ENCODE measurements around the gene THOC6. TPM values are rescaled to one million over a fixed set of nuclear protein-coding genes. Genes with fewer than 3 reads are reported as not detected.
A peak's percentile ranks its signal among the peaks of the same experiment; 100 is the strongest.
"Not testable (repeated sequence)": the region's sequence is repeated elsewhere in the genome, so short reads cannot be mapped to it uniquely, and the experiment has no call there.

Gene THOC6
- total RNA-seq, 2 donors from 2014 or later = 35.3 to 65.2 TPM

DNA sequence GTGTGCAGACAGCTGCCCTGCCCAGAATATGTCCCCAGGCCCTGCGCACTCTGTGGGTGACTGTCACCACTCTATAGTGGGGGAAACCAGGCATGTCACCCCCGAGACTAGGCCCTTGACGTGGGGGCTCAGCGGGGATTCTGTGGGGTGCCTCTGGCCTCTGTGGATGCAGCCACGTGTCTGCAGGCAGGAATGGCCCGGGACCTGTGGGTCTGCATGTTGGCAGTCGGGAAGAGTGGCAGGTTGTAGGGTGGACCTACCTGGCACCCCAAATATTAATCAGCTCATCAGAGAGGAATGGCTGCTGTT, 42.6 kb downstream of the THOC6 start:
- Mint-ChIP-seq H3K27ac (peak overlapping the region; percentile 99 to 100), H3K9me3 (peaks cover 0 to 4% of the 10 kb centered on the region in 2 donors), H3K36me3 (peaks cover 50 to 64% of the 10 kb centered on the region in 2 donors)
- no peak for DNase-seq (ENCODE audit: low spot score in 2 of 2)
- ATAC-seq = peak in 1 of 2 donors; percentile 1

DNA sequence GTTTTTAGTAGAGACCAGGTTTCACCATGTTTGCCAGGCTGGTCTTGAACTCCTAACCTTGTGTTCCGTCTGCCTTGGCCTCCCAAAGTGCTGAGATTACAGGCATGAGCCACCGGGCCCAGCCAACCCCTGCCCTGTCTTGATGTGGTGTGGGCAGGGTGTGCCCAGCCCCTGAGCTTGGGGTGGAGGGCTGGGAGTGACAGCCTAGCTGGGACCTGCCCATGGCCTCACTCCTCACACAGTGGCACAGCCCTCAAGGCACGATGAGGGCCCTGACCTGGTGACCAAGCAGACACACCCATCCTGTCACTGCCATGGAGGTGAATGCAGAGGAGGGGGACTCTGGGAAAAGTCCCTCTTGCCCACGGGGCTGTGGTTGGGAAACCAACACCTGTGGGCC, 44.7 kb downstream of the THOC6 start:
- Mint-ChIP-seq H3K36me3 (peaks cover 50 to 56% of the 10 kb centered on the region in 2 donors), H3K9me3 (no peaks in the 10 kb centered on the region), H3K27ac (peak overlapping the region; percentile 98 to 99)
- no peak for ATAC-seq
- DNase-seq (ENCODE audit: low spot score in 2 of 2) = no peak

DNA sequence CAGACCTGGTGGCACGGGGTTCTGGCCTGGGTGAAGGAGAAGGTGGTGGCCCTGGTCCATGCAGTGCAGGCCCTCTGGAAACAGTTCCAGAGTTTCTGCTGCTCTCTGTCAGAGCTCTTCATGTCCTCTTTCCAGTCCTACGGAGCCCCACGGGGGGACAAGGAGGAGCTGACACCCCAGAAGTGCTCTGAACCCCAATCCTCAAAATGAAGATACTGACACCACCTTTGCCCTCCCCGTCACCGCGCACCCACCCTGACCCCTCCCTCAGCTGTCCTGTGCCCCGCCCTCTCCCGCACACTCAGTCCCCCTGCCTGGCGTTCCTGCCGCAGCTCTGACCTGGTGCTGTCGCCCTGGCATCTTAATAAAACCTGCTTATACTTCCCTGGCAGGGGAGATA, 45.3 kb downstream of the THOC6 start:
- peaks cover 50 to 52% of the 10 kb centered on the region in 2 donors for H3K36me3 Mint-ChIP-seq
- ATAC-seq; DNase-seq (ENCODE audit: low spot score in 2 of 2); H3K9me3 Mint-ChIP-seq: not testable (repeated sequence)
- H3K27ac Mint-ChIP-seq = peak overlapping the region; percentile 74 to 99

DNA sequence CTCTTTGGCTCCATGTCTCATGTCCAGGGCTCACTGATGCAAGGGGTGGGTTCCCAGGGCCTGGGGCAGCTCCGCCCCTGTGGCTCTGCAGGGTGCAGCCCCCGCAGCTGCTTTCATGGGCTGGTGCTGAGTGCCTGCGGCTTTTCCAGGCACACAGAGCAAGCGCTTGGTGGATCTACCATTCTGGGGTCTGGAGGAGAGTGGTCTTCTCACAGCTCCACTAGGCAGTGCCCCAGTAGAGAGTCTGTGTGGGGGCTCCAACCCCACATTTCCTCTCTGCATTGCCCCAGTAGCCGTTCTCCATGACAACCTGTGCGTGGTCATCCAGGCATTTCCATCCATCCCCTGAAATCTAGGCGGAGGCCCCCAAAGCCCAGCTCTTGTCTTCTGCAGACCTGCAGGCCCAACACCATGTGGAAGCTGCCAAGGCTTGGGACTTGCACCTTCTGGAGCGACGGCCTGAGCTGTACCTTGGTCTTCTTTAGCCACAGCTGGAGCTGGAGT, 46.8 kb downstream of the THOC6 start:
- Mint-ChIP-seq H3K27ac (peak overlapping the region; percentile 32 to 99), H3K36me3 (peaks cover 45 to 54% of the 10 kb centered on the region in 2 donors), H3K9me3 (peaks cover 0 to 5% of the 10 kb centered on the region in 2 donors)
- no peak for ATAC-seq
- no peak for DNase-seq (ENCODE audit: low spot score in 2 of 2)

DNA sequence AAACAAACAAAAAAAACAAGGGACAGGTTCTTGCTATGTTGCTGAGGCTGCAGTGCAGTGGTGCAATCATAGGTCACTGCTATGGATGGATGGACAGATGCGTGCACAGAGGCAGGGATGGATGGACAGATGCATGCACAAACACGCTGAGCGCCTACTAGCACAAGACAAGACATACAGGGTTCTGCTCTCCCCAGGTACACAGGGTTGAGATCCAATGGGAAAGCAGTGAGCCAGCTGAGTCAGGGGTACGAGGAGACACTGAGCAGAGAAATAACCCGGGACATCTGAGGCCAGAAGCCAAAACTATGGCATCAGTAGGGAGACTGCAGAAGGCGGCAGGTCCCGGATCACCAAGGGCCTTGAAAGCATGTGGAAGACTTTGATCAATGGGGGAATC, 47.8 kb downstream of the THOC6 start:
- Mint-ChIP-seq H3K9me3 (peaks cover 0 to 5% of the 10 kb centered on the region in 2 donors), H3K36me3 (peaks cover 35 to 47% of the 10 kb centered on the region in 2 donors), H3K27ac (peak overlapping the region; percentile 83 to 99)
- DNase-seq (ENCODE audit: low spot score in 2 of 2) (no peak), ATAC-seq (no peak)

DNA sequence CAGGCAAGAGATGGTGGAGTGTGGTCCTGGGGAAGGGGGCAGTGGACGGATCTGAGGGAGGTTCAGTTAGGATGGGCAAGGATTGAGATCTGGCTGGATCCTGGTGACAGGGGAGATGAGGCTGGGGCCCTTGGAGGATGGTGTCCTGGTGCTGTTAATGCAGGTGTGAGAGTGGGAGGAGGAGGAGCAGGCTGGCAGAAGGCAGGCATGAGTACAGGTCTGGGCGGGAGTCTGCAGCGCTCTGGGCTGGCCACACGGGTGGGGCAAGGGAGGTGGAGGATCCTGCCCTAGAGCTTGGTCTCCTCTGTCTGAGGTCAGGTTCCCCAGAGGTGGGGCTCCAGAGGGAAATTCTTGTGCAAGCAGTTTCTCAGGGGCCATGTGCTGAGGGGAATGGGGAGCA, 48.3 kb downstream of the THOC6 start:
- peak overlapping the region; percentile 83 to 99 for H3K27ac Mint-ChIP-seq
- peaks cover 30 to 47% of the 10 kb centered on the region in 2 donors for H3K36me3 Mint-ChIP-seq
- peak in 1 of 2 donors; percentile 2 for ATAC-seq
- not testable (repeated sequence) for H3K9me3 Mint-ChIP-seq; DNase-seq (ENCODE audit: low spot score in 2 of 2)

DNA sequence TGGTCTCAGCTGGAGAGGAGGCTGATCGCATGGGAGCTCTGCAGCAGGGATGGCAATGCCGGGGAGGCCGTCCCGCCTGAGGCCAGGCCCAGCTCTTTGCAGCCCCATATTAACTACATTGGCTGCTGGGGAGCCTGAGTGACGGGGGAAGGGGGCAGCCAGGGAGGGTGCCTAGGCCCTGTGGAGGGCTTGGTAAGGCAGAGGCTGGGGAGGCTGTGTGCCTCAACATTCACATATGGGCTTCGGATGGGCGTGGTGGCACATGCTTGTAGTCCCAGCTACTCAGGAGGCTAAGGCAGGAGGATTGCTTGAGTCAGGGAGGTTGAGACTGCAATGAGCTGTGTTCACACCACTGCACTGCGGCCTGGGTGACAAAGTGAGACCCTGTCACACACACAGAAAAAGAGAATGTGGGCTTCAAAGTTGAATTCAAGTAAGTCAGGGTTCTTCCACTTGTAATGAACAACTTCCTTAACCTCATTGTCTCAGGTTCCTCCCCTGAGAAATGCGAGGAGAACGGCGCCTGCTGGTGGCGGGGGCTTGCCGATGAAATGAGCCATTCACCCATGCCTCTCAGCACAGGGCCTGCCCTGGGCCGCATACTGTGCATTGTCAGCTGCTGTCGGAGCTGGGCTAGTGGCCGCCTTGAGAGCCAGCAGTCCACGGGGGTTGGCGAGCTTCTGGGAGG, 48.9 kb downstream of the THOC6 start:
- H3K27ac Mint-ChIP-seq = peak overlapping the region; percentile 99
- ATAC-seq (peak; percentile 43 to 50), DNase-seq (ENCODE audit: low spot score in 2 of 2) (peak in 1 of 2 donors; percentile 62)
- H3K9me3 Mint-ChIP-seq = not testable (repeated sequence)
- peaks cover 27 to 47% of the 10 kb centered on the region in 2 donors for H3K36me3 Mint-ChIP-seq

DNA sequence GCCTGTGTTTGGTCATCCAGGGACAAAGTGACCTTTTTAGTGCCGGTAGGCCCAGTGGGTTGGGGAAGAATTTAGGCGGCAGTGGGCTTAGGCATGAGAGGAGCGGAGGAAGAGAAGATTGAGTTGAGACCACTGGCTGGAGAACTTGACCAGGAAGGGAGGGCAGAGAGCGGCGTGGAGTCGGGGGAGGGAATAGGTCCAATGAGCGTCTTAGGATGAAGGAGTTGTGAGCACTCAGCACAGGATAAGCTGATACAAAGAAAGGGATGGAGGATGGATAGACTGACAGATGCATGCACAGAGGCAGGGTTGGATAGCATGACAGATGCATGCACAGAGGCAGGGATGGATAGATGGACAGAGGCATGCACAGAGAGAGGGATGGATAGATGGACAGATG, 49.6 kb downstream of the THOC6 start:
- peaks cover 26 to 47% of the 10 kb centered on the region in 2 donors for H3K36me3 Mint-ChIP-seq
- peak overlapping the region; percentile 99 for H3K27ac Mint-ChIP-seq
- DNase-seq (ENCODE audit: low spot score in 2 of 2) = no peak
- no peak for ATAC-seq
- peaks cover 5 to 9% of the 10 kb centered on the region in 2 donors for H3K9me3 Mint-ChIP-seq

DNA sequence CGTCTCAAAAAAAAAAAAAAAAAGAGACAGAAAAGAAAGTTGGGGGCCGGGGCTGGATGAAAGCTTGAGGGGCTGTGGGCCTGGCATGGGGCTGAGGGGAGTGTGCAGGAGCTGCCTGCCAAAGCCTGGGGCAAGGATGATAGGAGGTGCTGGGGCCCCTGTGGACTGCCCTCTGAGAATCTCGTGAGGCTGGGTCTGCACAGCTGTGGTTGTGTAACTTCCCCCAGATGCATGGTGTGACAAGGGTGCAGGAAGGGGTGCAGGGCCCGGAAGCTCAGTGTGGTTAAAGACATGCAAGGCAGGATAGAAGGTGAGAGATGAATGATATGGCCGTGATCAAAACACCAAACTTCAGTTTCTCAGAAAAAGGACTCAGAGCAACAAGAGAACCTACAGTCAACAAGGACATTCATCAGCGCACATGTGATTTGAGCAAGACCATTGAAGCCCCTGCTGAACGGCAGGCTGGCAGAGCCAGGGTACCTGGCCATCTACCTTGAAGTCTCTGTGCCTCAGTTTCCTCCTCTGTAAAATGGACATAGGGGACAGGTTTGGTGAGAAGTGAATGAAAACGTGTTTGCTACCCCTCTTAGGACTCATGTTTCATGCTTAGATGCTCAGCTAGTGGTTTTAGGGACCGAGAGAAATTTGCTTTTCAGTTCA, 51.2 kb downstream of the THOC6 start:
- Mint-ChIP-seq H3K27ac (peak overlapping the region; percentile 99), H3K36me3 (peaks cover 16 to 47% of the 10 kb centered on the region in 2 donors), H3K9me3 (peaks cover 5 to 18% of the 10 kb centered on the region in 2 donors)
- peak; percentile 76 to 82 for ATAC-seq
- DNase-seq (ENCODE audit: low spot score in 2 of 2) = peak; percentile 82 to 88

DNA sequence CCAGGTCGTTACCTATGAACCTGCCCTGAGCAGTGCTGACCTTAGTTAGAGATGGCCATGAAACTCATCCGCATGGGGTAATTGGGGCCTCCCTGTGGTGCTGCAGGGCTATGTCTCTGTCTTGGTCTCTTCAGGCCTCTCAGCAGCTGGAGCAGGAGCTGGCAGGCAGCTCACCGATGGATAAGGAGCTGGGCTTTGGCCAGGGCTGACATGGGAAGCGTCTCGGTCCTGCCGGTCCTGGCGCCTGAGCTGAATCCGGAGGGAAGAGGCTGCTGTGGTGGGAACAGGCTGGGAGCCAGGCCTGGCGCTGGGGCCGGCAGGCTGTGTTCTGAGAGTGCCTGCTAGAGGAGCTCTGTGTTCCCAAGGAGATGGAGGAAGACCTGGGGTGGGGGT, 51.7 kb downstream of the THOC6 start:
- peaks cover 5 to 19% of the 10 kb centered on the region in 2 donors for H3K9me3 Mint-ChIP-seq
- H3K27ac Mint-ChIP-seq = peak overlapping the region; percentile 99
- peaks cover 13 to 48% of the 10 kb centered on the region in 2 donors for H3K36me3 Mint-ChIP-seq
- peak in 1 of 2 donors; percentile 4 for ATAC-seq
- no peak for DNase-seq (ENCODE audit: low spot score in 2 of 2)

DNA sequence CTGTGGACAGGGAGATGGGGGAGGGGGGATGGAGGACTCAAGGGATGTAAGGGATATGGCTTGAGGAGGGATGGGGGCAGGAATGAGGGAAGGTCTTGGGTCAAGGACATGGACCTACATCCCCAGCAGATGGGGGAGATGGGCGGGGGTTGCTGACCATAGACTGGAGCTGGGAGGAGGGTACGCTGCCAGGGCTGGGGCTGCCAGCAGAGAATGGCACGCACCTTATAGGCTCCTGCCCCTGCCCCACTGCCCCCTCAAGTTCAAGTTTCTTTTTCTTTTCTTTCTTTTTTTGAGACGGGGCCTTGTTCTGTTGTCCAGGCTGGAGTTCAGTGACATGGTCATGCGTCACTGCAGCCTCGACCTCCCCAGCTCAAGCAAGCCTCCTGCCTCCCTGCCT, 52.1 kb downstream of the THOC6 start:
- not testable (repeated sequence) for DNase-seq (ENCODE audit: low spot score in 2 of 2); ATAC-seq
- H3K9me3 Mint-ChIP-seq = peaks cover 5 to 22% of the 10 kb centered on the region in 2 donors
- peaks cover 17 to 53% of the 10 kb centered on the region in 2 donors for H3K36me3 Mint-ChIP-seq
- peak overlapping the region; percentile 99 for H3K27ac Mint-ChIP-seq

DNA sequence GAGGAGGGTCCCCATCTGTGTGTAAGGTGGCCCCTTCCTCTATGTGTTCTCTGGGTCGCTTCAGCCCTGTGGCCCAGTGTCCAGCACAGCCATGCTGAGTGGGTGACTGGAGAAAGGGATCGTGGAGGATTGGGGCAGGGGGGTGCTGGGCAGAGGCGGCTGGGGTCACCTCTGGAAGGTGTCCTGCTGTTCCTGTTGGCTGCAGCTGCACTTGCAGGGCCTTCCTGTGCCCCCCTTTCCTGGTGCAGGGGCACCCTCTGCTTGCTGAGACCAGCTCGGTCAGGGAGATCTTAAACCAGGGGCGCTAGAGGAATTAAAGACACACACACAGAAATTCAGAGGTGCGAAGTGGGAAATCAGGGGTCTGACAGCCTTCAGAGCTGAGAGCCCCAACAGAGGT, 52.7 kb downstream of the THOC6 start:
- ATAC-seq (no peak), DNase-seq (ENCODE audit: low spot score in 2 of 2) (no peak)
- peaks cover 20 to 59% of the 10 kb centered on the region in 2 donors for H3K36me3 Mint-ChIP-seq
- peaks cover 5 to 24% of the 10 kb centered on the region in 2 donors for H3K9me3 Mint-ChIP-seq
- peak overlapping the region; percentile 99 for H3K27ac Mint-ChIP-seq

Other genes starting within 250 kb of the THOC6 start
- gene ELOB, start 246.8 kb upstream of the THOC6 start, total RNA-seq = 100 to 1,000 TPM; 218 to 224 TPM
- gene PRSS33, start 236.5 kb upstream of the THOC6 start, total RNA-seq = not detected
- not detected for gene PRSS41, start 225.6 kb upstream of the THOC6 start, total RNA-seq
- 1 to 10 TPM; 1.8 to 2.4 TPM for gene PRSS21, start 206.8 kb upstream of the THOC6 start, total RNA-seq
- 1 to 10 TPM in 1 of 2 donors, under 1 TPM in 1; 0.48 to 1.4 TPM for gene ZG16B, start 193.7 kb upstream of the THOC6 start, total RNA-seq
- gene PRSS22, start 165.9 kb upstream of the THOC6 start, total RNA-seq = under 1 TPM in 1 of 2 donors, not detected in 1; 0.34 TPM
- 10 to 100 TPM in 1 of 2 donors, 1 to 10 TPM in 1; 9.4 to 17.4 TPM for gene FLYWCH2, start 140.8 kb upstream of the THOC6 start, total RNA-seq
- gene FLYWCH1, start 112.1 kb upstream of the THOC6 start, total RNA-seq = 10 to 100 TPM; 28.8 to 55.4 TPM
- not detected for gene KREMEN2, start 59.8 kb upstream of the THOC6 start, total RNA-seq
- 10 to 100 TPM; 24.0 to 31.6 TPM for gene PAQR4, start 54.7 kb upstream of the THOC6 start, total RNA-seq
- 100 to 1,000 TPM; 125 to 193 TPM for gene PKMYT1, start 43.6 kb upstream of the THOC6 start, total RNA-seq
- under 1 TPM in 1 of 2 donors, not detected in 1; 0.11 TPM for gene CLDN9, start 11.1 kb upstream of the THOC6 start, total RNA-seq
- not detected for gene CLDN6, start 5.9 kb upstream of the THOC6 start, total RNA-seq
- 10 to 100 TPM in 1 of 2 donors, 1 to 10 TPM in 1; 7.6 to 14.6 TPM for gene TNFRSF12A, start 3.7 kb upstream of the THOC6 start, total RNA-seq
- gene HCFC1R1, start 93 bp upstream of the THOC6 start, total RNA-seq = 10 to 100 TPM; 40.9 to 47.3 TPM
- gene BICDL2, start 12.9 kb downstream of the THOC6 start, total RNA-seq = 1 to 10 TPM in 1 of 2 donors, not detected in 1; 2.9 TPM
- gene MMP25, start 22.5 kb downstream of the THOC6 start, total RNA-seq = 1 to 10 TPM; 1.8 to 2.0 TPM
- 1,000 to 10,000 TPM; 2,042 to 3,291 TPM for gene IL32, start 41.6 kb downstream of the THOC6 start, total RNA-seq
- gene ZSCAN10, start 75.3 kb downstream of the THOC6 start, total RNA-seq = under 1 TPM; 0.14 to 0.68 TPM
- under 1 TPM in 1 of 2 donors, not detected in 1; 0.18 TPM for gene ZNF205, start 88.6 kb downstream of the THOC6 start, total RNA-seq
- gene ZNF213, start 111.0 kb downstream of the THOC6 start, total RNA-seq = 1 to 10 TPM; 6.1 to 8.2 TPM
- not detected for gene OR1F1, start 164.2 kb downstream of the THOC6 start, total RNA-seq
- gene ZNF200, start 211.1 kb downstream of the THOC6 start, total RNA-seq = 10 to 100 TPM in 1 of 2 donors, 1 to 10 TPM in 1; 9.2 to 19.3 TPM
- gene MEFV, start 232.6 kb downstream of the THOC6 start, total RNA-seq = under 1 TPM in 1 of 2 donors, not detected in 1; 0.16 TPM

Measured in activated naive CD4-positive, alpha-beta T cell treated with anti-CD3 and anti-CD28 coated beads, Interleukin-2, amount 50 U/mL, for 72 hours (primary cell).